HCT116 (cell line): ENCODE measurements around the gene UPK3A. TPM values are rescaled to one million over a fixed set of nuclear protein-coding genes. Genes with fewer than 3 reads are reported as not detected.

Source experiments
- ATAC-seq: fragments of 200-7000 bp; cut with Tn5 transposase; 2 replicates; pipeline ENCODE4 v1.9.1; 2020; ENCODE audit warnings: mild to moderate bottlenecking, moderate library complexity
- BruUV-seq: library from RNA; stranded (reverse); fragments of 400-500 nt; replicated peaks from 2 replicates; lab custom pipeline; 2021; lab: Mats Ljungman, UMichigan
- CTCF ChIA-PET: fragments of 300-600 bp; sonication (Branson Sonifier 250); formaldehyde crosslinking; loops from one replicate; lab custom pipeline; 2021; ENCODE audit warnings: antibody characterized with exemption; lab: Charles Lee
- POLR2A ChIA-PET: fragments of 300-600, 350-600 bp; sonication (Branson Sonifier 250); formaldehyde crosslinking; loops from one replicate; lab custom pipeline; 2021; ENCODE audit warnings: antibody characterized with exemption; lab: Charles Lee
- RAD21 ChIA-PET, 2 experiments: fragments of 300-600 bp; sonication (Branson Sonifier 250); formaldehyde crosslinking; loops; one replicate each; lab custom pipeline; 2023; ENCODE audit warnings: low total read pairs in 2 of 2; ENCODE audit not compliant: uncharacterized antibody in 2 of 2, unreplicated experiment in 2 of 2, low non-redundant PET in 1 of 2; lab: Charles Lee
- DNase-seq: peaks from one replicate; pipeline ENCODE4 v3.0.0-alpha.2; 2010; ENCODE audit warnings: low read depth, low spot score
- H2AFZ ChIP-seq: fragments of 200-600 bp; shearing (Covaris generic), sonication (generic); 2 replicates; pipeline ENCODE4 v1.6.1; 2017; ENCODE audit warnings: low read depth, mixed run types, mixed read lengths, antibody characterized with exemption, low read length; ENCODE audit not compliant: poor library complexity, severe bottlenecking
- H3K27ac ChIP-seq: 2 replicates; pipeline ENCODE4 v1.5.1; 2012; ENCODE audit warnings: low read depth, low read length
- H3K27me3 ChIP-seq: fragments of 200-600 bp; sonication (generic); 2 replicates; pipeline ENCODE4 v1.6.1; 2016; ENCODE audit warnings: mixed run types, low read length, mixed read lengths; ENCODE audit not compliant: insufficient read depth
- H3K36me3 ChIP-seq, 2 experiments: fragments of 200-500 bp in 1 of 2; fragments of 200-600 bp in 1 of 2; sonication (Bioruptor generic) in 1 of 2; sonication (generic) in 1 of 2; 2 replicates each; pipeline versions ENCODE4 v1.5.1 to v1.6.1; 2014 to 2016; ENCODE audit warnings: low read length in 2 of 2, inconsistent platforms in 1 of 2, mixed read lengths in 1 of 2, mixed run types in 1 of 2; ENCODE audit not compliant: insufficient read depth in 2 of 2, control insufficient read depth in 1 of 2
- H3K4me1 ChIP-seq, 2 experiments: fragments of 200-600 bp in 1 of 2; sonication (generic) in 1 of 2; 2 replicates each; pipeline versions ENCODE4 v1.5.1 to v1.6.1; 2012 to 2017; ENCODE audit warnings: low read length in 2 of 2, inconsistent platforms in 1 of 2, mild to moderate bottlenecking in 1 of 2, mixed read lengths in 1 of 2, mixed run types in 1 of 2, moderate library complexity in 1 of 2; ENCODE audit not compliant: insufficient read depth in 2 of 2, control insufficient read depth in 1 of 2
- H3K4me2 ChIP-seq: fragments of 200-600 bp; sonication (generic); 2 replicates; pipeline ENCODE4 v1.6.1; 2017; ENCODE audit warnings: mixed run types, low read length, mixed read lengths
- H3K4me3 ChIP-seq, 2 experiments: fragments of 200-600 bp in 1 of 2; sonication (generic) in 1 of 2; replicated peaks in 1 of 2; 2 replicates each; pipeline ENCODE4 v1.5.1; 2011 to 2016; ENCODE audit warnings: low read length in 2 of 2, control low read depth in 1 of 2, low read depth in 1 of 2, mild to moderate bottlenecking in 1 of 2, mixed read lengths in 1 of 2, mixed run types in 1 of 2
- H3K79me2 ChIP-seq: fragments of 200-600 bp; sonication (generic); 2 replicates; pipeline ENCODE4 v1.6.1; 2017; ENCODE audit warnings: mild to moderate bottlenecking, mixed run types, low read length, moderate library complexity, mixed read lengths; ENCODE audit not compliant: insufficient read depth
- H3K9ac ChIP-seq: fragments of 200-600 bp; sonication (generic); 2 replicates; pipeline ENCODE4 v1.6.1; 2016; ENCODE audit warnings: low read length, mixed read lengths
- H3K9me2 ChIP-seq: fragments of 200-600 bp; sonication (generic), shearing (Covaris generic); 2 replicates; pipeline ENCODE4 v1.6.1; 2017; ENCODE audit warnings: mixed run types, mild to moderate bottlenecking, moderate library complexity; ENCODE audit not compliant: insufficient read depth
- H3K9me3 ChIP-seq, 2 experiments: fragments of 200-500 bp in 1 of 2; fragments of 200-600 bp in 1 of 2; sonication (Bioruptor generic) in 1 of 2; sonication (generic) in 1 of 2; 2 replicates each; pipeline ENCODE4 v1.6.1; 2014 to 2017; ENCODE audit warnings: low read length in 2 of 2, mixed read lengths in 2 of 2, inconsistent platforms in 1 of 2, low read depth in 1 of 2, mild to moderate bottlenecking in 1 of 2, mixed run types in 1 of 2, moderate library complexity in 1 of 2; ENCODE audit not compliant: control insufficient read depth in 1 of 2, insufficient read depth in 1 of 2
- H4K20me1 ChIP-seq: fragments of 200-600 bp; sonication (generic), shearing (Covaris generic); 2 replicates; pipeline ENCODE4 v1.6.1; 2017; ENCODE audit warnings: mixed run types, mild to moderate bottlenecking, moderate library complexity; ENCODE audit not compliant: insufficient read depth
- CEBPB ChIP-seq: IDR thresholded peaks from 2 replicates; pipeline ENCODE4 v1.6.1; 2012; ENCODE audit warnings: low read depth
- CTCF ChIP-seq, 3 experiments: fragments of 200-600 bp in 1 of 3; sonication (generic) in 1 of 3; IDR thresholded peaks in 2 of 3; conservative IDR thresholded peaks in 1 of 3; 2 replicates each; pipeline ENCODE4 v1.5.1; 2012 to 2017; ENCODE audit warnings: low read depth in 2 of 3, low read length in 2 of 3, antibody characterized with exemption in 1 of 3, borderline replicate concordance in 1 of 3, control low read depth in 1 of 3, mild to moderate bottlenecking in 1 of 3, mixed read lengths in 1 of 3, mixed run types in 1 of 3, moderate library complexity in 1 of 3; ENCODE audit not compliant: insufficient read depth in 1 of 3
- MAX ChIP-seq: IDR thresholded peaks from 2 replicates; pipeline ENCODE4 v1.6.1; 2012
- POLR2AphosphoS5 ChIP-seq: IDR thresholded peaks from 2 replicates; pipeline ENCODE4 v1.6.1; 2011; ENCODE audit warnings: mild to moderate bottlenecking, low read depth, low read length, moderate library complexity
- SIN3A ChIP-seq: IDR thresholded peaks from 2 replicates; pipeline ENCODE4 v1.6.1; 2012; ENCODE audit warnings: low read depth
- SP1 ChIP-seq: IDR thresholded peaks from 2 replicates; pipeline ENCODE4 v1.6.1; 2012; ENCODE audit warnings: low read depth
- SRF ChIP-seq: IDR thresholded peaks from 2 replicates; pipeline ENCODE4 v1.6.1; 2012; ENCODE audit warnings: low read depth
- ZBTB33 ChIP-seq: IDR thresholded peaks from 2 replicates; pipeline ENCODE4 v1.6.1; 2011; ENCODE audit warnings: mild to moderate bottlenecking, low read length, moderate library complexity; ENCODE audit not compliant: insufficient replicate concordance; ENCODE audit errors: extremely low read depth
- ZNF274 ChIP-seq: fragments of 200-500 bp; sonication (Bioruptor generic); IDR thresholded peaks from 2 replicates; pipeline ENCODE4 v1.6.1; 2014; ENCODE audit warnings: mild to moderate bottlenecking, low read depth, low read length, inconsistent platforms
- intact Hi-C: fragments of 100-400 bp; cut with micrococcal nuclease; formaldehyde crosslinking; loops from 2 replicates; pipeline ENCODE4 v1.10.0; 2022
- total RNA-seq: library from RNA; stranded (reverse); gene quantifications from one replicate; pipeline ENCODE4 v1.2.1, GENCODE V29; 2021; ENCODE audit not compliant: unreplicated experiment

Gene UPK3A
- total RNA-seq, 1 experiment from 2014 or later = not detected

GRCh38 chr22:45323695-45324094, 38.9 kb downstream of the UPK3A start:
- BruUV-seq = no TSS peak
- Histone ChIP-seq H3K9me2 (no peaks in the 10 kb centered on the region), H3K27me3 (no peaks in the 10 kb centered on the region), H3K9ac (no peak overlapping the region), H3K27ac (no peak overlapping the region), H3K36me3 (peaks cover 24 to 26% of the 10 kb centered on the region in 2 experiments; a peak in 3 of 4 replicates), H3K4me2 (no peak overlapping the region), H3K4me1 (no peaks in the 10 kb centered on the region), H3K79me2 (peaks cover 59% of the 10 kb centered on the region), H3K4me3 (no peak overlapping the region), H2AFZ (no peak overlapping the region), H4K20me1 (no peaks in the 10 kb centered on the region; the same call in 1 of the 2 replicates), H3K9me3 (no peaks in the 10 kb centered on the region)
- intact Hi-C loops = no loop called here
- CTCF ChIA-PET = no interaction called here
- DNase-seq (no peak), ATAC-seq (no peak)
- no peak for TF ChIP-seq SIN3A
- TF ChIP-seq ZBTB33 = no peak
- TF ChIP-seq MAX = no peak
- TF ChIP-seq ZNF274 = no peak
- no peak for TF ChIP-seq POLR2AphosphoS5
- TF ChIP-seq SP1 = no peak
- TF ChIP-seq CEBPB = no peak
- TF ChIP-seq SRF = no peak
- no peak for TF ChIP-seq CTCF (IDR thresholded peaks at IDR 0.05 in 2 of 3, conservative IDR thresholded peaks at IDR 0.05 in 1 of 3; ENCODE audit: borderline replicate concordance in 1 of 3, insufficient read depth in 1 of 3, low read depth in 2 of 3, low read length in 2 of 3)
- RAD21 ChIA-PET = no interaction called here
- POLR2A ChIA-PET = no interaction called here
